GM12878 (cell line): ENCODE data around the gene CPNE9.

Experiments
- CTCF ChIP-seq, 3 experiments: IDR thresholded peaks in 2 of 3; conservative IDR thresholded peaks in 1 of 3; 2 replicates each; pipeline ENCODE4 v1.5.1; 2011; ENCODE audit warnings: low read depth in 3 of 3, low read length in 3 of 3, mild to moderate bottlenecking in 3 of 3, control low read depth in 2 of 3, moderate library complexity in 2 of 3, inconsistent platforms in 1 of 3, mixed read lengths in 1 of 3; ENCODE audit not compliant: control insufficient read depth in 2 of 3, insufficient read depth in 1 of 3; ENCODE audit errors: extremely low read depth in 1 of 3
- EP300 ChIP-seq, 2 experiments: fragments of 150-350 bp in 1 of 2; IDR thresholded peaks; 2 replicates each; pipeline ENCODE4 v1.6.1; 2011 to 2012; ENCODE audit warnings: low read depth in 2 of 2, low read length in 2 of 2, borderline replicate concordance in 1 of 2, improper control_type of control experiment in 1 of 2, inconsistent platforms in 1 of 2; ENCODE audit not compliant: control insufficient read depth in 1 of 2
- EZH2 ChIP-seq: IDR thresholded peaks from 2 replicates; pipeline ENCODE4 v1.6.1; 2012; ENCODE audit warnings: low read depth, mild to moderate bottlenecking, control low read depth, inconsistent platforms, low read length, borderline replicate concordance; ENCODE audit not compliant: control insufficient read depth
- POLR2A ChIP-seq: IDR thresholded peaks from 2 replicates; pipeline ENCODE4 v1.6.1; 2011; ENCODE audit warnings: low read depth, mild to moderate bottlenecking, low read length
- PRDM15 ChIP-seq: fragments of 450-650 bp; formaldehyde crosslinking; IDR thresholded peaks from 2 replicates; pipeline ENCODE4 v1.4.0; 2020; ENCODE audit warnings: mild to moderate bottlenecking, moderate library complexity
- ZNF217 ChIP-seq: fragments of 450-650 bp; IDR thresholded peaks from 2 replicates; pipeline ENCODE4 v1.6.1; 2017; ENCODE audit warnings: antibody characterized with exemption, mild to moderate bottlenecking

DNA sequence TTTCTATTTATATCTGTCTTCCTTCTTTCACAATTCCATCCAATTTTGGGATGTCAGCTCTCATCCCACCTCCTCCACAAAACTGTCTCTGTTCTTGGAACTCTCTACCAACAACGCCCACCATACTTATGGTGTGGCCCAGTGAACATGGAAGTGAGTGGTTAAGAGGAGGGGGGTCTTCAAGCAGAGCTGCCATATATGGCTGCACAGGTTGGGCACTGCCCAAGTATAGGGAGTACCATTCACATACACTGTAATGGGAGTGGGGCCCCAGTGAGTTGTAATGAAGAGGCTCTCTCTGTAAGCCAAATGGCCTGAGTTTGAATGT, 74.0 kb downstream of the CPNE9 start:
- TF ChIP-seq EZH2 = no peak
- no peak for TF ChIP-seq EP300 (IDR thresholded peaks at IDR 0.05; ENCODE audit: borderline replicate concordance in 1 of 2, control insufficient read depth in 1 of 2, low read depth in 2 of 2, low read length in 2 of 2)
- no peak for TF ChIP-seq CTCF (IDR thresholded peaks at IDR 0.05 in 2 of 3, conservative IDR thresholded peaks at IDR 0.05 in 1 of 3; ENCODE audit: control insufficient read depth in 2 of 3, extremely low read depth in 1 of 3, insufficient read depth in 1 of 3, low read depth in 3 of 3, low read length in 3 of 3)
- no peak for TF ChIP-seq ZNF217
- no peak for TF ChIP-seq PRDM15 (CRISPR knock-in tag)
- TF ChIP-seq POLR2A = no peak
